Right renal pelvis (tissue), 4 donors: ENCODE data around the gene SNX17. TPM values are rescaled to one million over a fixed set of nuclear protein-coding genes. Genes with fewer than 3 reads are reported as not detected.
"Not testable (repeated sequence)": the region's sequence is repeated elsewhere in the genome, so short reads cannot be mapped to it uniquely, and the experiment has no call there.

Experiments used
- DNase-seq, 4 donors: peaks; one replicate each; pipeline ENCODE4 v3.0.0-alpha.2; 2013; ENCODE audit warnings: low read depth in 4 of 4, low spot score in 3 of 4, missing footprints in 1 of 4
- polyA plus RNA-seq, 4 donors: library from polyadenylated mRNA; unstranded; fragments of 120-200 nt; gene quantifications; one replicate each; pipeline ENCODE4 v1.2.1, GENCODE V29; 2013; ENCODE audit not compliant: insufficient read length in 4 of 4

The SNX17 gene
- polyA plus RNA-seq: 100 to 1,000 TPM; 102 to 128 (median 108) TPM

GRCh38 chr2:27370026-27370815 lies at the start of gene SNX17, which contains the start of gene EIF2B4:
TSS of gene SNX17 (plus strand) at chr2:27370616. CDS start at chr2:27370744, 128 bp downstream.
TSS of gene EIF2B4 (minus strand) at chr2:27370338. CDS start at chr2:27370314, 24 bp downstream.
- DNase-seq: peak; percentile 97 to 99 (median 98)

- no peak for DNase-seq
Observed at GRCh38 chr2:27320958-27321543, 49.4 kb upstream of the SNX17 start.

GRCh38 chr2:27322301-27322765 lies 48.1 kb upstream of the SNX17 start:
- no peak for DNase-seq

GRCh38 chr2:27322766-27323595 lies 47.4 kb upstream of the SNX17 start, which contains the start of gene MPV17:
TSS of gene MPV17 (minus strand) at chr2:27323097. CDS start at chr2:27322517, 580 bp downstream.
- peak; percentile 84 to 90 (median 85) for DNase-seq

- no peak for DNase-seq
Observed at GRCh38 chr2:27323596-27324285, 46.7 kb upstream of the SNX17 start.

- DNase-seq: no peak
Observed at GRCh38 chr2:27324720-27325119, 45.7 kb upstream of the SNX17 start.

- no peak for DNase-seq
Observed at GRCh38 chr2:27335311-27335710, 35.1 kb upstream of the SNX17 start.

GRCh38 chr2:27336173-27336572 lies 34.2 kb upstream of the SNX17 start:
- no peak for DNase-seq

- no peak for DNase-seq
Observed at GRCh38 chr2:27347641-27348040, 22.8 kb upstream of the SNX17 start.

- no peak for DNase-seq
Observed at GRCh38 chr2:27350106-27350693, 20.2 kb upstream of the SNX17 start.

GRCh38 chr2:27351802-27352598 lies 18.4 kb upstream of the SNX17 start:
- no peak for DNase-seq

- not testable (repeated sequence) for DNase-seq
Observed at GRCh38 chr2:27353386-27353761, 17.0 kb upstream of the SNX17 start.

- no peak for DNase-seq
Observed at GRCh38 chr2:27353762-27354596, 16.4 kb upstream of the SNX17 start.

GRCh38 chr2:27354597-27354927 lies 15.9 kb upstream of the SNX17 start:
- DNase-seq: no peak

- peak in 1 of 4 donors; percentile 28 for DNase-seq
Observed at GRCh38 chr2:27356056-27356381, 14.4 kb upstream of the SNX17 start.

GRCh38 chr2:27356382-27357181 lies 13.8 kb upstream of the SNX17 start, which contains the start of gene GTF3C2:
TSS of gene GTF3C2 (minus strand) at chr2:27356764. CDS start at chr2:27343554, 13,210 bp downstream.
- DNase-seq: peak; percentile 94 to 97 (median 96)

- no peak for DNase-seq
Observed at GRCh38 chr2:27362678-27363420, 7.6 kb upstream of the SNX17 start.
